ENCODE results near the gene RPL23. TPM values are rescaled to one million over a fixed set of nuclear protein-coding genes. Genes with fewer than 3 reads are reported as not detected.

The RPL23 gene
- total RNA-seq, 1 experiment from 2014 or later: 1,631 TPM

DNA sequence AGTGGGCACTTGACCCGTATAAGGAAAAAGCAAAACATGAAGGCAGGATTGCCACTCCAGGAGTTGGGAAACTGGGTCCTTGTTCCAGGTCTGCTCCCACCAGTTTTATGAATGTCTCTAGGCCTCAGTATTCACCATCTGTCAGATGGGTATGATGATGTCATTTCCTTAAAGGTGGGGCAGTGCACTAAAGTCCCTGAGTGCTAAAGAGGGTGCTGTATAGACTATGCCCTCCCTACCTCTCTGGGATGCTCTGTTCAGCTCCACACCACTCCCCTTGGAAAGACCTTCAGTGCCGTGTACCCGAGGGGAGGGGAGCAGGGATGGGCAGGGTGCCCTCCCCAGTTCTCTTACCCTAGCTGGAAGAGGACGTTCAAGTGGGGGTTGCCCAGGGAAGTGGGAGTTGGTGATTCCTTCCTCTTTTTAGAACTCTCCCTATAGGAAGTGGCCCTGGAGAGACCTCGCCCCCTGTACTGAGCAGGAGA is 18.5 kb upstream of the RPL23 start:
- ATAC-seq: no peak
- Histone ChIP-seq H3K4me3 (replicated peaks in 1 of 2; ENCODE audit: low read depth in 1 of 2, low read length in 2 of 2) (peak overlapping the region; percentile 83 to 98), H3K9me2 (ENCODE audit: insufficient read depth) (no peaks in the 10 kb centered on the region), H3K27me3 (ENCODE audit: insufficient read depth, low read length) (no peaks in the 10 kb centered on the region), H2AFZ (ENCODE audit: low read depth, low read length, poor library complexity, severe bottlenecking) (no peak overlapping the region), H4K20me1 (ENCODE audit: insufficient read depth) (no peaks in the 10 kb centered on the region), H3K4me2 (ENCODE audit: low read length) (peak overlapping the region; percentile 85), H3K9ac (ENCODE audit: low read length) (peak overlapping the region; percentile 74), H3K79me2 (ENCODE audit: insufficient read depth, low read length) (peaks cover 67% of the 10 kb centered on the region), H3K9me3 (ENCODE audit: control insufficient read depth in 1 of 2, insufficient read depth in 1 of 2, low read depth in 1 of 2, low read length in 2 of 2) (no peaks in the 10 kb centered on the region), H3K4me1 (ENCODE audit: control insufficient read depth in 1 of 2, insufficient read depth in 2 of 2, low read length in 2 of 2) (peaks cover 59 to 82% of the 10 kb centered on the region in 2 experiments), H3K36me3 (ENCODE audit: control insufficient read depth in 1 of 2, insufficient read depth in 2 of 2, low read length in 2 of 2) (no peaks in the 10 kb centered on the region), H3K27ac (ENCODE audit: low read depth, low read length) (peak overlapping the region; percentile 97)
- POLR2A ChIA-PET: interaction anchor here (0.9 to 2.8 kb wide), 7 partner anchors 8 to 282 kb away, joined by 3 to 20 read pairs (median 5); partner anchors contain the start of genes CWC25 and RPL23
- no peak for TF ChIP-seq ELF1 (IDR thresholded peaks at IDR 0.05; ENCODE audit: borderline replicate concordance, low read depth)
- no peak for TF ChIP-seq TCF7L2 (IDR thresholded peaks at IDR 0.05; ENCODE audit: borderline replicate concordance, extremely low read depth, insufficient read depth, insufficient read length)
- TF ChIP-seq SIN3A (IDR thresholded peaks at IDR 0.05; ENCODE audit: low read depth): no peak
- no peak for TF ChIP-seq ZFX (IDR thresholded peaks at IDR 0.05)
- no peak for TF ChIP-seq FOSL1 (IDR thresholded peaks at IDR 0.05; ENCODE audit: low read depth)
- TF ChIP-seq EZH2 (IDR thresholded peaks at IDR 0.05): no peak
- no peak for TF ChIP-seq CTCF (IDR thresholded peaks at IDR 0.05 in 2 of 3, conservative IDR thresholded peaks at IDR 0.05 in 1 of 3; ENCODE audit: borderline replicate concordance in 1 of 3, insufficient read depth in 1 of 3, low read depth in 2 of 3, low read length in 2 of 3)
- TF ChIP-seq EGR1 (IDR thresholded peaks at IDR 0.05; ENCODE audit: low read depth): no peak
- no peak for TF ChIP-seq ZBTB33 (IDR thresholded peaks at IDR 0.05; ENCODE audit: extremely low read depth, insufficient replicate concordance, low read length)
- no peak for TF ChIP-seq CBX3 (IDR thresholded peaks at IDR 0.05; ENCODE audit: low read depth)
- no peak for TF ChIP-seq ZNF274 (IDR thresholded peaks at IDR 0.05; ENCODE audit: low read depth, low read length)
- no peak for TF ChIP-seq SP1 (IDR thresholded peaks at IDR 0.05; ENCODE audit: low read depth)
- no peak for TF ChIP-seq CEBPB (IDR thresholded peaks at IDR 0.05; ENCODE audit: low read depth)
- no peak for TF ChIP-seq REST (IDR thresholded peaks at IDR 0.05; ENCODE audit: low read depth)
- TF ChIP-seq ATF3 (IDR thresholded peaks at IDR 0.05): no peak
- CTCF ChIA-PET: interaction anchor here (0.8 to 1.6 kb wide), 4 partner anchors 11 to 293 kb away, joined by 3 to 4 read pairs (median 3); no protein-coding TSS in a partner anchor
- RAD21 ChIA-PET (ENCODE audit: low non-redundant PET in 1 of 2, low total read pairs in 2 of 2, uncharacterized antibody in 2 of 2, unreplicated experiment in 2 of 2): interaction anchor here in 1 of 2 experiments (0.5 kb wide), 1 partner anchor 103 kb away, joined by 3 read pairs; no protein-coding TSS in a partner anchor
- intact Hi-C loops (cut with micrococcal nuclease): no loop called here
- DNase-seq (ENCODE audit: low read depth, low spot score): no peak
- no TSS peak for BruUV-seq (replicated peaks)
